NT2/D1 (cell line): ENCODE measurements around the gene APP.
A peak's percentile ranks its signal among the peaks of the same experiment; 100 is the strongest.

Source experiments
- DNase-seq: peaks from one replicate; pipeline ENCODE4 v3.0.0-alpha.2; 2011; ENCODE audit warnings: low read depth, low spot score
- H3K27me3 ChIP-seq: 2 replicates; pipeline ENCODE4 v1.6.0; 2011; ENCODE audit warnings: mild to moderate bottlenecking; ENCODE audit not compliant: insufficient read length, insufficient read depth
- H3K36me3 ChIP-seq: 2 replicates; pipeline ENCODE4 v1.6.1; 2011; ENCODE audit warnings: mild to moderate bottlenecking, low read length, mixed read lengths; ENCODE audit not compliant: insufficient read depth, insufficient read length
- H3K4me1 ChIP-seq: 2 replicates; pipeline ENCODE4 v1.5.1; 2011; ENCODE audit not compliant: insufficient read depth, insufficient read length
- H3K4me3 ChIP-seq: 2 replicates; pipeline ENCODE4 v1.5.1; 2011; ENCODE audit warnings: low read depth; ENCODE audit not compliant: insufficient read length
- H3K9ac ChIP-seq: 2 replicates; pipeline ENCODE4 v1.6.0; 2011; ENCODE audit warnings: low read depth; ENCODE audit not compliant: insufficient read length
- H3K9me3 ChIP-seq: 2 replicates; pipeline ENCODE4 v1.5.1; 2011; ENCODE audit warnings: mild to moderate bottlenecking, low read length; ENCODE audit not compliant: insufficient read depth
- SUZ12 ChIP-seq: IDR thresholded peaks from 2 replicates; pipeline ENCODE4 v1.6.1; 2011; ENCODE audit not compliant: insufficient read length, insufficient read depth; ENCODE audit errors: extremely low read depth
- YY1 ChIP-seq: IDR thresholded peaks from 2 replicates; pipeline ENCODE4 v1.6.1; 2011; ENCODE audit not compliant: insufficient read length, insufficient read depth
- ZNF274 ChIP-seq: IDR thresholded peaks from 2 replicates; pipeline ENCODE4 v1.6.1; 2011; ENCODE audit warnings: mild to moderate bottlenecking, low read depth, low read length

APP gene

DNA sequence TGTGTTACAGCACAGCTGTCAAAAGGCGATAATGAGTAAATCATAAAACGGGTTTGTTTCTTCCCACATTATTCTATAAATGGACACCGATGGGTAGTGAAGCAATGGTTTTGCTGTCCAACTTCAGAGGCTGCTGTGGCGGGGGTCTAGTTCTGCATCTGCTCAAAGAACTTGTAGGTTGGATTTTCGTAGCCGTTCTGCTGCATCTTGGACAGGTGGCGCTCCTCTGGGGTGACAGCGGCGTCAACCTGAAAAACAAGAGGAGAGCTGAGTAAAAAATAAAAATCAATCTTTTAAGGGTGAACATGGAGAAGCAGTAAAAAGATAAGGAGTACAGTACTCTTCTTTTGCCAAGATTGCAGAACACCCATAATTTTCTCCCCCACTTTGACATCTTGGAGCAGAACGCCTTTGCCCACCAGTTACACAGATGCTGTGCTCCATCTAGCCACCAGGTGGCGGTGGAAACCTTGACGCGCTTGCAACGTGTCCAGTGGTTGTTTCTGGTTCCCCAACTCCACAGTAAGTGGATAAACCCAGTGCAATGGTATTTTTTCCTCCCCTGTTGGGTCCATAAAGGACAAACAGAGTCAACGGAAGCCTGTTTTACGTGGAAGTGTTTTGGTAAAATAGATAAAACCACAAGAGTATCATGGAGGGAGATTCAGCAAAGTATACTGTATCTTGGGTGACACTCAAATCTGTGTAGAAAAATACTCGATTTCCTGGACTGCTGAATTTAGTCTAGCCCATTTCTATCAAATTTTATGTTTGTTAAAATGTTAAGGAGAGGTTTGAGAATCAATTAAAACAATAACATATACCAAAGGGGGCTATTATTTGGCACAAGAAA, 288.8 kb downstream of the APP start:
- Histone ChIP-seq H3K4me1 (no peaks in the 10 kb centered on the region), H3K4me3 (no peak overlapping the region), H3K27me3 (no peaks in the 10 kb centered on the region), H3K9me3 (no peaks in the 10 kb centered on the region), H3K36me3 (peaks cover 47% of the 10 kb centered on the region), H3K9ac (no peak overlapping the region)
- TF ChIP-seq SUZ12 (no peak), YY1 (no peak), ZNF274 (no peak)
- DNase-seq: peak; percentile 48

DNA sequence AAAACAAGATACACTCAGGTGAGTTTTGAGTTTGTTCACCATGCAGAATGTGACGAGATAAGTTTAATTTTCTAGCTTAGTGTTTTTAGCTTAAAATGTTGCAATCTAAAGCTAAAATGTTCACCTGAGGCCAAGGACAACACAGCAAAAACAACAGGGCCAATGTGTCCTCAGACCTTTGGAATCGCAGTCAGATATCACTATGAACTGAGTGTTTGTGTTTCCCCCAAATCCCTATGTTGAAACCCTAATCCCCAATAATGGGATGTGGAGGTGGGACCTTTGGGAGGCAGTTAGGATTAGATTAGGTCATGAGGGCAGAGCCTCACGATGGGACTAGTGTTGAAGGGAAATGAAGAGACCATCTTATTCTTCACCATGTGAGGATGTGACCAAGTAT, 291.4 kb downstream of the APP start:
- DNase-seq: no peak
- Histone ChIP-seq H3K36me3 (peaks cover 29% of the 10 kb centered on the region), H3K4me3 (no peak overlapping the region), H3K9me3 (no peaks in the 10 kb centered on the region), H3K9ac (no peak overlapping the region), H3K4me1 (no peaks in the 10 kb centered on the region), H3K27me3 (no peaks in the 10 kb centered on the region)
- no peak for TF ChIP-seq YY1
- no peak for TF ChIP-seq ZNF274
- no peak for TF ChIP-seq SUZ12

DNA sequence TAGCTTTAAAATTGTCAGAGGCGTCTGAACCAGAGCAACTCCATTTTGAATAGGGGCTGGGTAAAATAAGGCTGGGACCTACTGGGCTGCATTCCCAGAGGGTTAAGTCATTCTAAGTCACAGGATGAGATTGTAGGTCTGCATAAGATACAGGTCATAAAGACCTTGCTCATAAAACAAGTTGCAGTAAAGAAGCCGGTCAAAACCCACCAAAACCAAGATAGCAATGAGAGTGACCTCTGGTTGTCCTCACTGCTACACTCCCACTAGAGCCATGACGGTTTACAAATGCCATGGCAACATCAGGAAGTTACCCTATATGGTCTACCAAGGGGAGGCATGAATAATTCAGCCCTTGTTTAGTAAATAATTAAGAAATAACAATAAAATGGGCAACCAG, 292.2 kb downstream of the APP start:
- TF ChIP-seq YY1: no peak
- no peak for TF ChIP-seq SUZ12
- TF ChIP-seq ZNF274: no peak
- no peak for DNase-seq
- peaks cover 26% of the 10 kb centered on the region for H3K36me3 ChIP-seq
- no peaks in the 10 kb centered on the region for H3K9me3 ChIP-seq
- H3K4me3 ChIP-seq: no peak overlapping the region
- no peak overlapping the region for H3K9ac ChIP-seq
- H3K27me3 ChIP-seq: no peaks in the 10 kb centered on the region
- H3K4me1 ChIP-seq: no peaks in the 10 kb centered on the region

GRCh38 chr21:25872271-25872670, 298.3 kb downstream of the APP start:
- no peak overlapping the region for H3K4me3 ChIP-seq
- no peak for DNase-seq
- H3K36me3 ChIP-seq: no peaks in the 10 kb centered on the region
- no peaks in the 10 kb centered on the region for H3K9me3 ChIP-seq
- H3K27me3 ChIP-seq: no peaks in the 10 kb centered on the region
- no peak overlapping the region for H3K9ac ChIP-seq
- H3K4me1 ChIP-seq: no peaks in the 10 kb centered on the region
- TF ChIP-seq YY1 (no peak), ZNF274 (no peak), SUZ12 (no peak)

DNA sequence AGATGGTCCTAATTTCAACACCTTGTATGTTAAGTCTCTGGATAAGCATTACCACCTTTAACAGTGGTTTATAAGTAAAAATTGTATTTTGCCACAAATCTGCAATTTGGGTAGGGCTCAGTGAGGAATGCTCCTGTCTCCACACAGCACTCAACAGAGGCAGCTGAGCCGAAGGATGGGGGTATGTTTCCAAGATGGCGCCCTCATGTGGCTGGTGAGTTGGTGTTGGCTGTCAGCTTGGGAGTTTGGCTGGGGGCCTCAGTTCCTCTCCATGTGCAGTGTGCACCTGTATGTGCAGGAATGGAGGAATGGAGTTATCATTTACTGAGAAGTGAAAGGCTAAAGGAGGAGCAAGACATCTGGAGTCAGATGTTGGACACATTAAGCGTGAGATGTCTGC, 299.0 kb downstream of the APP start:
- H3K36me3 ChIP-seq: no peaks in the 10 kb centered on the region
- H3K9me3 ChIP-seq: no peaks in the 10 kb centered on the region
- no peaks in the 10 kb centered on the region for H3K27me3 ChIP-seq
- TF ChIP-seq YY1 (no peak), ZNF274 (no peak), SUZ12 (no peak)
- H3K9ac ChIP-seq: no peak overlapping the region
- H3K4me1 ChIP-seq: no peaks in the 10 kb centered on the region
- DNase-seq: no peak
- no peak overlapping the region for H3K4me3 ChIP-seq

DNA sequence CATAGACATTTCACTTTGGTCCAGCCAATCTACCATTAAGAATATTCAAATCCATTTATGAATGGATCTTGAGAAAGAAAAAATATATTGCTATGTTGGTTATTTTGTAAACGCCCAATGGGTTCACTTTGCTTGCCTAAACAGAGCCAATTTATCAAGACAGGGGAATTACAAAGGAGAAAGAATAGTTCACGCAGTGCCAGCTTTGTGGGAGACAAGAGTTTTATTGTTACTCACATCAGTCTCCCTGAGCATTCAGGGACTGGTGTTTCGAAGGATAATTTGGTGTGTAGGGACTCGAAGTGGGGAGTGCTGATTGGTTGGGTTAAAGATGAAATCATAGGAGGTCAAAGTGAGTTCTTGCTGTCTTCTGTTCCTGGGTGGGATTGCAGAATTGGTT, 300.5 kb downstream of the APP start:
- H3K27me3 ChIP-seq: no peaks in the 10 kb centered on the region
- no peaks in the 10 kb centered on the region for H3K4me1 ChIP-seq
- H3K9me3 ChIP-seq: no peaks in the 10 kb centered on the region
- H3K36me3 ChIP-seq: no peaks in the 10 kb centered on the region
- no peak for DNase-seq
- H3K9ac ChIP-seq: no peak overlapping the region
- no peak for TF ChIP-seq ZNF274
- TF ChIP-seq SUZ12: no peak
- TF ChIP-seq YY1: no peak
- H3K4me3 ChIP-seq: no peak overlapping the region

DNA sequence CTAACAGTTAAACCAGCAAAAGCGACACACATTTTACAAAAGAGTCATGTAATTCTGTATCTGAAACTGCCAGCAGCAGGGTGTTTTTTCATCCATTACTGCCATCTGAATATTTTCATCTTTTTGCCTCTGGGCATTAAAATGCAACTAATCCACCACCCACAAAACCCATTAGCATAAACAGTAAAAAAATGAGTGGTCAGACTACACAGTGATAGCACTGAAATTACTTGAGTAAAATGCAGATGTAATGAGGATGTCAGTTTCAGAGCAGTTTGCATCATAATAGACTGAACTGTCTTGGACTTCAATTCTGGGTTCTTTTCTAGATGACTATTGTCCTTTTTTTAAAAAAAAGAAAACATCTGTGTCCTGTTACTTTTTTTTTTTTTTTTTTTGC, 303.5 kb downstream of the APP start:
- H3K4me3 ChIP-seq: no peak overlapping the region
- H3K27me3 ChIP-seq: no peaks in the 10 kb centered on the region
- H3K9ac ChIP-seq: no peak overlapping the region
- no peaks in the 10 kb centered on the region for H3K4me1 ChIP-seq
- TF ChIP-seq SUZ12 (no peak), YY1 (no peak), ZNF274 (no peak)
- H3K9me3 ChIP-seq: no peaks in the 10 kb centered on the region
- no peak for DNase-seq
- no peaks in the 10 kb centered on the region for H3K36me3 ChIP-seq

GRCh38 chr21:25863747-25864146, 306.8 kb downstream of the APP start:
- no peak for DNase-seq
- no peaks in the 10 kb centered on the region for H3K4me1 ChIP-seq
- H3K4me3 ChIP-seq: no peak overlapping the region
- TF ChIP-seq YY1: no peak
- no peak for TF ChIP-seq SUZ12
- TF ChIP-seq ZNF274: no peak
- H3K9me3 ChIP-seq: no peaks in the 10 kb centered on the region
- no peaks in the 10 kb centered on the region for H3K36me3 ChIP-seq
- H3K9ac ChIP-seq: no peak overlapping the region
- no peaks in the 10 kb centered on the region for H3K27me3 ChIP-seq
